Activated naive CD8-positive, alpha-beta T cell treated with anti-CD3 and anti-CD28 coated beads, Interleukin-2, amount 50 U/mL, for 24 hours (primary cell): ENCODE data around the gene SLC38A10.

Experiments
- ATAC-seq: fragments of 150-1000 bp; cut with Tn5 transposase; one replicate; pipeline ENCODE4 v1.10.0; 2021
- DNase-seq: peaks from one replicate; pipeline ENCODE4 v3.0.0; 2021
- H3K27ac Mint-ChIP-seq: one replicate; pipeline ENCODE4 v1.8.0; 2021; ENCODE audit warnings: mild to moderate bottlenecking, mixed read lengths
- H3K27me3 Mint-ChIP-seq: one replicate; pipeline ENCODE4 v1.8.0; 2021; ENCODE audit warnings: mixed read lengths
- H3K36me3 Mint-ChIP-seq: one replicate; pipeline ENCODE4 v1.8.0; 2021; ENCODE audit warnings: low read depth, mixed read lengths
- H3K4me1 Mint-ChIP-seq: one replicate; pipeline ENCODE4 v1.8.0; 2021; ENCODE audit warnings: mixed read lengths
- H3K4me3 Mint-ChIP-seq: one replicate; pipeline ENCODE4 v1.8.0; 2021; ENCODE audit warnings: mild to moderate bottlenecking, moderate library complexity, mixed read lengths
- H3K9me3 Mint-ChIP-seq: one replicate; pipeline ENCODE4 v1.8.0; 2021; ENCODE audit warnings: mixed read lengths

The SLC38A10 gene

GRCh38 chr17:81286491-81287145 is 8.5 kb downstream of the SLC38A10 start:
- Mint-ChIP-seq H3K36me3 (peaks cover 13% of the 10 kb centered on the region), H3K27ac (peak overlapping the region; percentile 90), H3K4me3 (peak overlapping the region; percentile 83), H3K9me3 (no peaks in the 10 kb centered on the region), H3K27me3 (no peaks in the 10 kb centered on the region), H3K4me1 (peaks cover 30% of the 10 kb centered on the region)
- no peak for ATAC-seq
- no peak for DNase-seq

DNA sequence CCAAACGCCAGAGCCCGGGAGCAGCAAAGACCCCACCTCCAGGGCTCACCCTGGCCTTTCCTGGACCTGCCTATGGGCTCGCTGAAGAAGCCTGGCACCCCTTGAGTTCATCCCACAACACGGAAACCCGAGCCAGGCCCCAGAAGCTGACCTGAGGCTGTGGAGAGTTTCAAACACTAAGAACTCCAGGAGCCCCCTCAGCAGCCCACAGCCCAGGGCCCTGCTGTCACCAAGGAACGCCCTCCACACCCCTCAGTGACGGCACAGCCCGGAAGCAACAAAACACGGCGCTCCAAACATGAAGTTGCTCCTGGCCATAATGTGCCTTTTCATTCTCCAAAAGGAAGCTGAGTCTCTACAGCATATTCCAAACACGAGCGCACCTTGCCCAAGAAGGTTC is 9.2 kb downstream of the SLC38A10 start:
- H3K27me3 Mint-ChIP-seq: no peaks in the 10 kb centered on the region
- H3K27ac Mint-ChIP-seq: peak overlapping the region; percentile 90
- H3K4me3 Mint-ChIP-seq: peak overlapping the region; percentile 83
- peaks cover 28% of the 10 kb centered on the region for H3K4me1 Mint-ChIP-seq
- H3K36me3 Mint-ChIP-seq: peaks cover 13% of the 10 kb centered on the region
- ATAC-seq (no peak), DNase-seq (no peak)
- no peaks in the 10 kb centered on the region for H3K9me3 Mint-ChIP-seq

DNA sequence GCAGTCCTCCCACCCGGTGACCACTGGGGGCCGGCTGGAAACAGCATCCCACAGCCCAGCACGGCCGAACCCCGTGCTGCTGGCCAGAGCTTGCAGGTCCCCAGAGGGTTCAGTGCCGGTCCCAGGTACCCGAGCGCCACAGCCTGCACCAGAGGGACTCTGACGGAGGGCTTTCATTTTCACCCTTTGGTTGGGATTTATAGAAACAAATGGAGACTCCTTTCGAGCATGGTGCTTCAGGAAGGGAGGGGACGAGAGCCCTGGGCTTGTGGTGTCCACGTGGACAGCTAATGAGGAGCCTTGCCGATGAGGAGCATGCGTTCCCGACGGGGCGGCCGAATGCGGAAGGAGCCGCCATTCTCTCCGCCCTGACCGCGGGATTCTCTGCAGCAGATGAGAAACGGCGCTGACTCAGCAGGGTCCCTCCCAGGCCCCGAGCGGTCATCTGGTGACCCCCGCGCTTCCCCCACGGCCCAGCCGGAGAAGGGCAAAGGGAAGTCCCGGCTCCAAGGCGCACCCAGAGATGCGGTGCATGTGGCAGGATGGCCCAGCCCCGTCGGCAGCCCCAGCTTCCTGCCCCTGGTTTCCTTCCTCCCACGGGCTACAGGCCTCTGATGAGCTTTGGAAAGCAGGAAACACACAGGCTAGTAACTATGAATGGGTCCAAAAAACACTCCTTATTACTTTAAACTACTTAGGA is 9.8 kb downstream of the SLC38A10 start:
- peak overlapping the region; percentile 90 for H3K27ac Mint-ChIP-seq
- ATAC-seq (peak; percentile 87), DNase-seq (peak; percentile 72)
- peaks cover 27% of the 10 kb centered on the region for H3K4me1 Mint-ChIP-seq
- H3K27me3 Mint-ChIP-seq: no peaks in the 10 kb centered on the region
- H3K9me3 Mint-ChIP-seq: no peaks in the 10 kb centered on the region
- peaks cover 13% of the 10 kb centered on the region for H3K36me3 Mint-ChIP-seq
- H3K4me3 Mint-ChIP-seq: peak overlapping the region; percentile 83

- ATAC-seq: no peak
Measured at GRCh38 chr17:81282876-81283275, 12.2 kb downstream of the SLC38A10 start.

DNA sequence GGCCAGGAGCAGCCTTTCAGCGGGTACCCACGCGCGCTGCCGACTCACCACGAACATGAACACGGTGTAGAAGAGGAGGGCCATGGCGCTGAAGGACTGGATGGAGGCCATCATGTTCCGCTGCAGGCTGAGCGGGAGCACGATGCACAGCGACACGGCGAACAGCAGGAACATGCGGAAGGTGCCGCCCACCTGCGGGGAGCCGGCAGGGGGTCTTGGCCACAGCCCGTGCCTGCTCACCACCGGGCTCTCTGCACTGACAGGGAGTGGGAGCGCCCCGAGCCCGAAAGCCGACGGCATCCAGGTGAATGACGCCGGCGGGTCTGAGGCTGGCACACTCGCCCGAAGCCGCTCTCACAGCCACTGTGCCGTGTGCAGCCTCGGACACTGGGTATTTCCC is 13.0 kb downstream of the SLC38A10 start:
- no peak overlapping the region for H3K27ac Mint-ChIP-seq
- H3K9me3 Mint-ChIP-seq: no peaks in the 10 kb centered on the region
- no peak for DNase-seq
- H3K36me3 Mint-ChIP-seq: peaks cover 18% of the 10 kb centered on the region
- H3K4me1 Mint-ChIP-seq: peaks cover 27% of the 10 kb centered on the region
- H3K27me3 Mint-ChIP-seq: no peaks in the 10 kb centered on the region
- ATAC-seq: no peak
- no peak overlapping the region for H3K4me3 Mint-ChIP-seq

More at GRCh38 chr17:81282876-81283275, 12.2 kb downstream of the SLC38A10 start:
- Mint-ChIP-seq H3K4me1 (peaks cover 27% of the 10 kb centered on the region), H3K36me3 (peaks cover 18% of the 10 kb centered on the region), H3K9me3 (no peaks in the 10 kb centered on the region), H3K27ac (no peak overlapping the region), H3K4me3 (no peak overlapping the region), H3K27me3 (no peaks in the 10 kb centered on the region)
- DNase-seq: no peak

DNA sequence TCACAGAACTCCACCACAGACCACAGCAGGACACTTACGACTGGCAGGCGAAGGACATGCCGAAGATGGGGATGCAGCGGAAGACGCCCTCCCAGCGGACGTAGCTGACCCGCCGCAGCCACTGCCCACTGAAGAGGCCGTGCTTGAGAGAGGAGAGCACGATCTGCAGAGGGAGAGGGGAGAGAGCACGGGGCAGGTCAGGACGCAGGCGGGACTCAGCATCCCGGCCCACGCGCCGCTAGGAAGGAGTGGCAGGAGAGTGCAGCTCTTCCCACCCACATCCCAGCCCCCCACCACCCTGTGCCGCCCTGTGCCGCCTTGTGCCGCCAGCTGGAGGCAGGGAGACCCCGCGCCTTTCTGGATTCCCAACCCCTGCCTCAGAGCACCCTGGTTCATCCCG is 14.5 kb downstream of the SLC38A10 start:
- H3K27ac Mint-ChIP-seq: no peak overlapping the region
- H3K9me3 Mint-ChIP-seq: no peaks in the 10 kb centered on the region
- no peak for ATAC-seq
- no peak overlapping the region for H3K4me3 Mint-ChIP-seq
- DNase-seq: no peak
- H3K4me1 Mint-ChIP-seq: peaks cover 11% of the 10 kb centered on the region
- H3K27me3 Mint-ChIP-seq: no peaks in the 10 kb centered on the region
- H3K36me3 Mint-ChIP-seq: peaks cover 22% of the 10 kb centered on the region

DNA sequence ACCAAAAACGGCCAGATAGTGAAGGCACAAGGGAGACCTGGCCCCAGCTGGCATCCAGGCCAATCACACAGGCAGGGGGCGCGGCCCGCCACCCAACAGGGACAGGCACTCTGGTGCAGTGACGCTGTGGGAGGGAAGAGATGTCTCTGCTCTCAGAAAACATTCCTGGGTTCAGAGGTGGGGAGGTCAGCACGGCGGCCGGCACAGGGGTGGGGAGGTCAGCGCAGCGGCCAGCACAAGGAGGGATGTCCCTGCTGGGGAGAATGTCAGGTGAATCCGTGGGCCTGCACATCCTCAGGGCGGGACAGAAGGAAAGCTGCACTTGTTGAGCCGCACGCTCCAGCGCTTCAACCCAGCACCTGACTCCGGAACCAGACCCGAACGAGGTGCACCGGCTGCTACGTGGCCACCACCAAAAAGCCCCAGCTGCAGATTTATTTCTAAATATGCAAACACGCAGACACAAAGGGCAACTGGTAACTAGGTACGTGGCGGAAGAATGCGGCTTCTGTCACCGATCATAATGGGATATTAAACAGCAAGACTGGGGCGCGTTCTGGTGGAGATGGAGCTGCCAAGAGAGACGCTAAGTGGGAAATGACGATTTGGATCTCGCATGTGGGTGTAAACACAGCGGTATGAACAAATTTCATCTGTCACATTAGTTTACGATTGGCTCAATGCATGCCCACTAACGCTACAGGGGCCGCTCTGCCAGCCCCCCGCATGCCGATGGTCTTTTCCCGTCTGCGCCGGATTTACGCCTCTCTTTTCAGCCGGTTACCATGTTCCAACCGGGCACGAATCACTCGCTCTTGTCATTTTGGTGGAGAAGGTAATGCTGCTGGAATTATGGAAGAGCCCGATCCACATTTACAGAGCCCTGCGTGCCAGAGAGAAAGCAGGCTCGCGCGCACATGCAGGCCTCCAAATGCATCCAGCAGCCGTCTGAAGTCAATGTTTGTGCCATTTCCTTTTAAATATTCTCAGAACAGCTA is 15.5 kb downstream of the SLC38A10 start:
- no peak for ATAC-seq
- Mint-ChIP-seq H3K36me3 (peaks cover 24% of the 10 kb centered on the region), H3K9me3 (no peaks in the 10 kb centered on the region), H3K4me1 (peaks cover 4% of the 10 kb centered on the region), H3K27ac (no peak overlapping the region), H3K27me3 (no peaks in the 10 kb centered on the region), H3K4me3 (no peak overlapping the region)
- DNase-seq: no peak

DNA sequence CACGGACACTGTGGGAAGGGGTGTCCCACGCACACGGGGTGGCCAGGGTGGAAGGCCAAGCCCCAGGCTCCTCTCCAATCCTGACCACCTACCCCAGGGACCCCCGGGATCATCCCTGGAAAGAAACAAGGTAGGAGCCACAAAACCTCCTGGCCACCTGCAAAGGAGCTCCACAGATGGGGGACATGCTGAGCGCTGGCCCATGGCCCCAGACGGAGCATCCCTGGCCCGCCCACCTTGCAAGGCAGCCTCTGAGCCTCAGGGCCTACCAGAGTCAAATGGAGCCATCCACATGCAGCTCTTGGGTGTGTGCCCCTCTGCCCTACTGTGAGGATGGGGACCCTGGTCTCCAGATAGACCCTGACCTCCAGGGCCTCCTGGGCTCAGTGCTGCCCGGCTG is 16.3 kb downstream of the SLC38A10 start:
- no peak for DNase-seq
- ATAC-seq: no peak
- H3K27me3 Mint-ChIP-seq: no peaks in the 10 kb centered on the region
- H3K27ac Mint-ChIP-seq: no peak overlapping the region
- peaks cover 21% of the 10 kb centered on the region for H3K36me3 Mint-ChIP-seq
- no peaks in the 10 kb centered on the region for H3K9me3 Mint-ChIP-seq
- H3K4me3 Mint-ChIP-seq: no peak overlapping the region
- no peaks in the 10 kb centered on the region for H3K4me1 Mint-ChIP-seq

GRCh38 chr17:81277946-81278693 is 17.0 kb downstream of the SLC38A10 start:
- no peaks in the 10 kb centered on the region for H3K27me3 Mint-ChIP-seq
- peaks cover 23% of the 10 kb centered on the region for H3K36me3 Mint-ChIP-seq
- no peak overlapping the region for H3K27ac Mint-ChIP-seq
- DNase-seq (no peak), ATAC-seq (no peak)
- no peaks in the 10 kb centered on the region for H3K4me1 Mint-ChIP-seq
- H3K9me3 Mint-ChIP-seq: no peaks in the 10 kb centered on the region
- no peak overlapping the region for H3K4me3 Mint-ChIP-seq

DNA sequence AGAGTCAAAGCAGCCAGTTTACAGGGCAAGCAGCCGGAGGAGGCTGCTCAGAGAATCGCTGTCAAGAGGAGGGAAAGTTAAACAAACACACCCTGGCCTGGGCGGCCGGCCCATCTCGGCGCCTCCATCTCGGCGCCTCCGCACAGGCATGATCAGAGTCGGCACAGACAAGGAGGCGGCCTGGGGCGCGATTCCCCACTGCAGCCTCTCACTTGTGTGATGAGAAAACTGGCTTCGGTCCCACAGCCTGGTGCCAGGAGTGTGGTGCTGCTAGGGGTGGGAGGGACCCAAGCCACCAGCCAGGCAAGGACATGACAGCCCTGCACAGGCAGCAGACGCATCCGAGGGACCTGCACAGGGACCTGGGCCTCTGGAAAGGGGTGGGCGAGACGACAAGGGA is 17.7 kb downstream of the SLC38A10 start:
- Mint-ChIP-seq H3K4me3 (no peak overlapping the region), H3K4me1 (no peaks in the 10 kb centered on the region), H3K27ac (no peak overlapping the region), H3K9me3 (no peaks in the 10 kb centered on the region), H3K27me3 (no peaks in the 10 kb centered on the region), H3K36me3 (peaks cover 27% of the 10 kb centered on the region)
- DNase-seq: no peak
- no peak for ATAC-seq

DNA sequence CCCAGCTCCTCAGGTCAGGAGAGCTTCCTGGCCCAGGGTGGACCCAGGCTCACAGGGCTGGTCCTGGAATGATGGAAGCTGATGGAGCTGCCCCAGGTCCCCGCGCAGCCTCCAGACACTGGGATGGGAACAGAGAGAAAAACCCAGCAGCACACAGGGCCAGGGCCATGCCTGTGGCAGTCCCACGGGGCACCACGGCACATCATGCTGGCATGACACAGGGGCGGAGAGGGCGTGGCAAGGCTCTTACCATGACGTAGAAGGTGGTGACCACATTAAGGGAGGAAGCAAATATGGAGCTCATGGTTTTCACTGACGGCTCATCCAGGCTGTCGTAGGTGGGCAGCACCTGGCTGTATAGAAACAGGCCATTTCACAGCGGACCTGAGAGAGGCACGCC is 18.3 kb downstream of the SLC38A10 start:
- no peaks in the 10 kb centered on the region for H3K27me3 Mint-ChIP-seq
- no peak for ATAC-seq
- no peak overlapping the region for H3K27ac Mint-ChIP-seq
- H3K4me3 Mint-ChIP-seq: no peak overlapping the region
- no peaks in the 10 kb centered on the region for H3K4me1 Mint-ChIP-seq
- DNase-seq: no peak
- H3K9me3 Mint-ChIP-seq: no peaks in the 10 kb centered on the region
- H3K36me3 Mint-ChIP-seq: peaks cover 28% of the 10 kb centered on the region

DNA sequence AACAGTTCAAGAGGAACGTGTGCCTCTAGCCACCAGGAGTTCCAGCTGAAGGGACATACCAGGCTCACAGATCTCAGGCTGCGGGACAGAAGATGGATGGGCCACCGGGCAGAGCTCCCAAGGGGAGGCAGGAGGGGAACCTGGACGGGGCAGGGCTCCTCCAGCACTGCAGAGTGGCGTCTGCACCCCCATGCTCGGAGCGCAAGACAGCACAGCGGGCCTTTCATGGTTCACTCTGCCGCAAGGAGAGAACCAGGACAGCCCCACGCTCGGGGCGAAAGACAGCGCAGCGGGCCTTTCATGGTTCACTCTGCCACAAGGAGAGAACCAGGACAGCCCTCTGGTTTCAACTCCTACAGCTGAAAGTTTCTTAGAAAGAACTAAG is 20.6 kb downstream of the SLC38A10 start:
- ATAC-seq: no peak
- DNase-seq: no peak
- Mint-ChIP-seq H3K9me3 (no peaks in the 10 kb centered on the region), H3K4me3 (no peak overlapping the region), H3K36me3 (peaks cover 22% of the 10 kb centered on the region), H3K27ac (no peak overlapping the region), H3K4me1 (no peaks in the 10 kb centered on the region), H3K27me3 (no peaks in the 10 kb centered on the region)

DNA sequence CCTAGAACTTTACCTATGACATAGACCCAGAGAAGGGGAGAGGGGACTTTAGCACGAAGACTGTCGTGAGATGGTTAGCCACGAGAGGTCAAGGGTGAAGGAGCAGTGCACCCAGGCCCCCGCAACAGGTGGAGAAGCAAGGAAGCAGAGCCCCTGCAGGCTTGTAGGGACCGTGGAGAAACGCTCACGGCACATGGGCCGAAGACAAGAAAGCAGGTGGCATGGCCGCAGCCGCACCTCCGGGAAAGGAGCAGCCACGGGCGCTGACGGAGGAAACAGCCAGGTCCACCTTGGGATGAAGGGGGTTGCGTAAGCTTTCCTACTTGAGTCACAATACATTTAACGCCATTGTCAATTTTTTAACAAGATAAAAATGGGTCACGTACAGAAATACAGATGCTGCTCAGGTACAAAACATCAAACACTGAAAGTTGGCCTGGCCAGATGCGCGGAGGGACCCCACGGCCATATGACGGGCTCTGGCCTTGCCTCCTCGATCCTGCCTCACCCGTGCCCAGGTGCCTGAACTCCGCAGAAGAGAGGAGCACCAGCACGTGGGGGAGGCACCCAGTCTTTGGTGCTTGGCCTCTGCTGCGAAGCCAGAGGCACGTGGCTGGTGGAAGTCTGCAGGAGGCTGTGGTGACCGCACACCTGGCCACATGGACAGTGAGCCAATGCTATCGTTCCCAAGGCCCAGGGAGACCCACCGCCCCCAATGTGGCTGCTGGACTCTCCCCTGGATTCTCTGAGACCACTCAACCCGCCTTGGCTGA is 21.2 kb downstream of the SLC38A10 start:
- no peaks in the 10 kb centered on the region for H3K27me3 Mint-ChIP-seq
- ATAC-seq (no peak), DNase-seq (no peak)
- no peak overlapping the region for H3K27ac Mint-ChIP-seq
- H3K4me1 Mint-ChIP-seq: no peaks in the 10 kb centered on the region
- H3K36me3 Mint-ChIP-seq: peaks cover 19% of the 10 kb centered on the region
- no peaks in the 10 kb centered on the region for H3K9me3 Mint-ChIP-seq
- no peak overlapping the region for H3K4me3 Mint-ChIP-seq
